Epithelial cell of prostate (primary cell): ENCODE measurements around the gene DNASE1L1.
"Not testable (repeated sequence)": the region's sequence is repeated elsewhere in the genome, so short reads cannot be mapped to it uniquely, and the experiment has no call there.

Source experiments
- DNase-seq: peaks from one replicate; pipeline ENCODE4 v3.0.0-alpha.2; 2011; ENCODE audit warnings: low read depth, low spot score
- H3K27ac ChIP-seq: fragments of 450-650 bp; 2 replicates; pipeline ENCODE4 v1.5.1; 2017; ENCODE audit warnings: mild to moderate bottlenecking

DNASE1L1 gene

DNA sequence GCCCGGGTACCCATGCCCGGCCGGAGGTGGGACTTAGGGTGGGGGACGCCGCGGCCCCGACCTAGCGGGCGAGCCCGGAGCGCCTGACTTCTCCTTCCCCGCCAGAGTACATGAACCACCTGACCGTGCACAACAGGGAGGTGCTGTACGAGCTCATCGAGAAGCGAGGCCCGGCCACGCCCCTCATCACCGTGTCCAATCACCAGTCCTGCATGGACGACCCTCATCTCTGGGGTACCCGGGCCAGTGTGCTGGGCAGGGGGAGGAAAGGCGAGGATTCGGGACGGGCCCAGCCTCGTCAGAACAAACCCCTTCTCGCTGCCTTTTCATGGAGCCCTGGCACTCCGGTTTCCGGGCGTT, 2.9 kb upstream of the DNASE1L1 start:
- H3K27ac ChIP-seq, result peak overlapping the region; percentile 84
- no peak for DNase-seq

DNA sequence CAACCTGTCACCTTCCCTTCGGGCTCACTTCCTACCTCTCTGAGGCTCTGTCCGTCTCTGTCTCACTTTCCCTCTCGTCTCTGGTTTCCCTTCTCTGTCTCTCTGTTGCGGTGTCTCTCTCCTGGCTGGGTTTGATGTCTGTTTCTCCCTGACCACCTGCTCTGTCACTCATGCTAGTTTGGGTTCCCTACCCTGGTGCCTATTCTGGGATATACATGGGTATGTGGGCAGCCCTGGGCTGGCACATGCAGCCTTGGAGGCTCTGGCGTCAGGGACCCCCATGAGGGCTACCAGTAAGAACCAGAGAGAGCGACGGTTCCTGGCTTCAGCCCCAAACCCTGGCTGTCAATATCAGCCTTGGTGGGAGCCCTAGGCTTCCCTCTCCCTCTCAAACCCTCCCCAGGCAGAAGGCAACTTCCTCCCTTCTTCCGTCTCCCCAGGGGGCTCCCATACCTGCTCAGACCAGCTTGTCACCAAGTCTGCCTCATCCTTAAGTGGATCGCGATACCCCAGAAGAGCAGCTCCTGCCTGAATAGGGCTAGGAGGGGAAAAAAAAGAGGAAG, 314 bp downstream of the DNASE1L1 start:
- peak overlapping the region; percentile 84 for H3K27ac ChIP-seq
- DNase-seq, result no peak

DNA sequence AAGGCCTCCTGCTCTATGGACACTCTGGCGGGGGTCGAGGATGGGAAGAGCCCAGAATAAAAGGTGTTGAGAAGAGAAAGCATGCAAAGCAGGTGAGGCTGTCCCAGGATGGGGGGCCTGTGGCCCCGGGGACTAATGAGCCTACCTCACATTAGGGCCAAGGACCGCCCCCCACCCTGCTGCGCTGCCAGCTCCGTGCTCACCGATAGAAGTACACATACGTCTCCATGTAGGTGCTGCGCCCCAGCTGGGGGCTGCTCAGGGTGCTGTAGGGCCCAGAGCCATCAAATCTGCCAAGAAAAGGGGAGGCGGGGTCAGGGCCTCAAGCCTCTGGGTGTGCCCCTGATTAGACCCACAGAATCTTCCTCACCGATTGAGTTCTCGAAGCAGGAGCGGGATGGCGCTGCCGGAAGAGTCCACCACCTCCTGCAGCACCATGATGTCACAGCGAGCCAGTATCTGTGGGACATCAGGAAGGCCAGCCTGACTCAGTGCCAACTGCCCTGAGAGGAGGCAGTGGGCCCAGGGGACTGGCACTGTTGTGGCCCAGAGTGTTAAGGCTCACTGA, 4.3 kb downstream of the DNASE1L1 start:
- no peak overlapping the region for H3K27ac ChIP-seq
- DNase-seq, result no peak

DNA sequence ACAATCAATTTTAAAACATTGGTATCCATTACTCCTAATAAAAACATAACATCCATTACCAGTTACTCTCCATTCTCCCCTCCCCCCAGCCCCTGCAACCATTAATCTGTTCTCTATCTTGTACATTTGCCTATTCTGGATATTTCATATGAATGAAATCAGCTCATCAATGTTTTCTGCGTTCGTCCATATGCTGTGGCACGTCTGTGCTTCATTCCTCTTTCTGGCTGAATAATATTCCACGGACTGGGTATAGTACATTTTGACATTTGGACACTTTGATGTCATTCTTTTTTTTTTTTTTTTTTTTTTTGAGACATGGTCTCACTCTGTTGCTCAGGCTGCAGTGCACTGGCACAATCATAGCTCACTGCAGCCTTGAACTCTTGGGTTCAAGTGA, 5.2 kb downstream of the DNASE1L1 start:
- no peak overlapping the region for H3K27ac ChIP-seq
- DNase-seq, result no peak

DNA sequence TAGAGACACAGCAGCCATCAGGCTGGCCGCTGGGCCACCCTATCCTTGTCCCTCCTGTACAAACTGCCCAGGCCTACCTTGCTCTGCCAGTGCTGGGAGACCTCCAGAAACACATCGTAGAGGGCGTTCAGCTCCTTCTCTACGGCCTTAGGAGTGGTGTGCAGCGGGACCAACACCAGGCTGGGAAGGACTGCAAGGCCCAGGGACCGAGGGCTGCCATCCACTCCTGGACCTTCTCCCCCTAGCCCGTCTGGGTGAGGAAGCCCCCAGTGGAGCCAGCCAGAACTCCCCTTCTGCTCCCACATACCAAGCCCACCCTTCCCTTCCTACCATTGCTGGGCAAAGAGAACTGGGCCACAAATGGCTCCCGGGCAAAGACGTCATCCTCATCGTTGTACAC, 5.9 kb downstream of the DNASE1L1 start:
- no peak for DNase-seq
- no peak overlapping the region for H3K27ac ChIP-seq

DNA sequence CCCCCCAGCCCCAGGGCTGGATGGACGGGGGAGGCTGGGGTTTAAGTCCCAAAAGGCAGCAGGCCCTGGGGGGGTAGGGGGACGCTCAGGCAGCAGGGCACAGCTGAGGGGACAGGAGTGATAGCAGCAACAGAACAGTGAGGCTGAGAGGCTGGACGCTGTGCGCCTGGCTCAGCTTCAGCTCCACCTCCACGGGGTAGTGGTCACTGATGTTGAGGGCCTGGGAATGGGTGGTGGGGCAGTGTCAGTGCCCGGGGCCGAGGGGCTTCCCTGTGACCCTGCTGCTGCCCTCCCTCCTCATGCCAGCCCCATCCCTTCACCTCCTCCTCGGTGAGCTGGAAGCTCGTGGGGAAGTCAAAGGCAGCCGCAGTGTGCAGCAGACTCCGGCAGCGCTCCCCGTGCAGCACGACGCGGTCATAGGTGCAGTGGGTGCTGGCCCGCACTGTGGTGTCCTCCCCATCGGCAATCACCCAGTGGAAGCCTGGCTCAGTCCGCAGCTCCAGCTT, 6.4 kb downstream of the DNASE1L1 start:
- no peak for DNase-seq
- peak overlapping the region; percentile 94 for H3K27ac ChIP-seq

DNA sequence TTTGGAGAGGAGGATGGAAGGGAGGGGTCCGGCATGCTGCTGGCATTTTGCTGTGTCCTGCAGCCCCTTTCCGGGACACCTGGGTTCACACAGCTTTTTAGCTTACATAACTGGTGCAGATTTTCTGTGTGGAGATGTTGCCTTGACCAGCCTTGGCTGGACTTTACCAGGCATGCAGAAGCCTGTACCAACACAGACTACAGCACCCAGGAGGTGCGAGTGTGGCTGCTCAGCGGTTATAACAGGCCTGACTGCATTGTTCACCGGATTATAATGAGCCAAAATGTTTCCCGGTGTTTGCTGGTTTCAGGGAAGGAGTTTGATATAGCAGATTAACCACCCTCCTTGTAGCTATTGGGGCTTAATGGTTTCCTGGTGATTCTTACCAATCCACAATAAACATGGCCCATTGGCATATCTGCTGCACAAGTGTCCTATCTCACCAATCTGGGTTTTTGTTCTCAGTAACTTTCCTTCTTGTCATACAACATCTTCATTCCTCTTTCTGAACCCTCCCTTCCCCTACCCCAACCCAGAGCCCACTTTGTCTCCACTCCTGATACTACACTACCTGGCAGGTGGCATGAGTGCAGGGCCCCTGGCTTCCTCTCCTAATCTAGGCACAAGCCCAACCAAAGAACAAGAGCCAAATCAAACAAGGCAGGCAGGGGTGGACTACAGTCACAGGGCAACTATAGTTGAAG, 7.0 kb downstream of the DNASE1L1 start:
- no peak for DNase-seq

DNA sequence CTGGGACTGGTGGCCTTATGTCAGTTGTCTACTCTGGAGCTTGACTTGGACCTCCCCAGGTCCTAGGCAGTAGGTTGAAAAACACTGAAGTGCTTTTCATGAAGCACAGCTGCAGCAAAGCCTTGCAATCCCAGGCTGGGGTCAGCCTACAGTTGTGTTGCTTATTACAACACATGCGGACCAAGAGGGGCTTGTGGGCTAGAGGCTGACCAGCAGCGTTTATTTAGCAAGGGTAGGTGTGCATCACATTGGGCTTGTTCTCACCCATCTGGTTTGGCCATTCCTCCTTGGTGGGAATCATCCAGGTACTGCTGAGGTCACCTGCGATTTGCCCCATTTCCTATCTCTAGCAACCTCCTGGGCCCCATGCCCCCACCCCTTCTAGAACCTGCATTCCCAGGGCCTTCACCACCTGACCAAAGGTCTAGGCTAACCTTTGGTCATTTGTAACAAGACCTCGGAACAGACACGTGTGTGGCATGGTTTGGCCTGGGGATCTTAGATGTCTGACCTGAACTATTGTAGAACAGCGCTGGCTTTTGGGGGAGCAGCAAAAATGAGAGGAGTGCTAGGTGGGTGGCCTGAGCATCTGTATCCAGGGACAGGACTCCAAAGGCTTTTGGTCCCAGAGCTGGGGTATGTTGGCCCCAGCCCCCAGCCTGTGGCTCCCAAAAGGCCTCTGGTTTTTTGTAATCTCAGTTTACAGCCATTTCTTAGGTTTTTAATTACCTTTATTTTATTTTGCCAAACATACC, 7.8 kb downstream of the DNASE1L1 start:
- H3K27ac ChIP-seq, result peak overlapping the region; percentile 94
- DNase-seq, result no peak

More for the DNA sequence above, 7.0 kb downstream of the DNASE1L1 start:
- peak overlapping the region; percentile 94 for H3K27ac ChIP-seq

DNA sequence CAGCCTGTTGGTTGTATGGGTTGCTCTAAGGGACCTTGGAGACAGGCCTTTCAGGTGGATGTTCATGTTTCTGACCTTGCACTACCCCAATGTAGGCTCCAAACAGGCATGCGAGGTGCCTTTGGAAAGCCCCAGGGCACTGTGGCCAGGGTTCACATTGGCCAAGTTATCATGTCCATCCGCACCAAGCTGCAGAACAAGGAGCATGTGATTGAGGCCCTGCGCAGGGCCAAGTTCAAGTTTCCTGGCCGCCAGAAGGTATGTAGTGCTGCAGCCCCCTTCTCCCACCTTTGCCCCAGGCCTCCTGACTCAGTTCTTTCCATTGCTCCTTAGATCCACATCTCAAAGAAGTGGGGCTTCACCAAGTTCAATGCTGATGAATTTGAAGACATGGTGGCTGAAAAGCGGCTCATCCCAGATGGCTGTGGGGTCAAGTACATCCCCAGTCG, 8.7 kb downstream of the DNASE1L1 start:
- peak overlapping the region; percentile 94 for H3K27ac ChIP-seq
- DNase-seq, result not testable (repeated sequence)

DNA sequence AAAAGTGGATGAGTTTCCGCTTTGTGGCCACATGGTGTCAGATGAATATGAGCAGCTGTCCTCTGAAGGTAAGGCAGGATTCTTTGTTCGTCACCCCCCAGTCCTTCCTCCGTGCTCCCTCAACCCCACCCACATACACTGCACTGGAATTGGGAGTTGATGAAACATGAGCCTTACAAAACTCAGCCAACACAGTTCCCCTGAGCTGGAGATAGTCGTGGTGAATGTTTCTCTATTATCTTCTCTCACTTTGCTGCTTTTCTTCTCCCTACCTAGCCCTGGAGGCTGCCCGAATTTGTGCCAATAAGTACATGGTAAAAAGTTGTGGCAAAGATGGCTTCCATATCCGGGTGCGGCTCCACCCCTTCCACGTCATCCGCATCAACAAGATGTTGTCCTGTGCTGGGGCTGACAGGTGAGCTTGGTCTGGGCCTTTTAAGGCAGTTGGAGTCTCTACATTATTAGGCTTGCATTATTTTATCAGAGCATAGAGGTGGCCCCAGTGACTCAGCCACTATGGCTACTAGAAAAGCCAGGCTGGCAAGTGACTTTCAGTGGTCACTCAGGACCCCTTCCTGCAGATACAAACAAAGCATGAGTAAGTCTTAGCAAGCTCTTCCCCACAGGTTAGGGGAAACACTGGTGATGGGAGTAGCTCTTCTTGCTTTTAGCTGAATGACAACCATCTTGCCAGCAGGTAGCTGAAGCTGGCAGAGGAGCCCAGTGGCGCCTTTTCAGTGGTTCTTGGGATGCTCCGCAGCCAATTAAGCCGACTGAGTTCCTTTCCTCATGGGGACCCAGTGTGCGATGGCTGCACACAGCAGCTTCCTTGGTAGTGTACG, 9.3 kb downstream of the DNASE1L1 start:
- DNase-seq, result no peak
- peak overlapping the region; percentile 94 for H3K27ac ChIP-seq

DNA sequence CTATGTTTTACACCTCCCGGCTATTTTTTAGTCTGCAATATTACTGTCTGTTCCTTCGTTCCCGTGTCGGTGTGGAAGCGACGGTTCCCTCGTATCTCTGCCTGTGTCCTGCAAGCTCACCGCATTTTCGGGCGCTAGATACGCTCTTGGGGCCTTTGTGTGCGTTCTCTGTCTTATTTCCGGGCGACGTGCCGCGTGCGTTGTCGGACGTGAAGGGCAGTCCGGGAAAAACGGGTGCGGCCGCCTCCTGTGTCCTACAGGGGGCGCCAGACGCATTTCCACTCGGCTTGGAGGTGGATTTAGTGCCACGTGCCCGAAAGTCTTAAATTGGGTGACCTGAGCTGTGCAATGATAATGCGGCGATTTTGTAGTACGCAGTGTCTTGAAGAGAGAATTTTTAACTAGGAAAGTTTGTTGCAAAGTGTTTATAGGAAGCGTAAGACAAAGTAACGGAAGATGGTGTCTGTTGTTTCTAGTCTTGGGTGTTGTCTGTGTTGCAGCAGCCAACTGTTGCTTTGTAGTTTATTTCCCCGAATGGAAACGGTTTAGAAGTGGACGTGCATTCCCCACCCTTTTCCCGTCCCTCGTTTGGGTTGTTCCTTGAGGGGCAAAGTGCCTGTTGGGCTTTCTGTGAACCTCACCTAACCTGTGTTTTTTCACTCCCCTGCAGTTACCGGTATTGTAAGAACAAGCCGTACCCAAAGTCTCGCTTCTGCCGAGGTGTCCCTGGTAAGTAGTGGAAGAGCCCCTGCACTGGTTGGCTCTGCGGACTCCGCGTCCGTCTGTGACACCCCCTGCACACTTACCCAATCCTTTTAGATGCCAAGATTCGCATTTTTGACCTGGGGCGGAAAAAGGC, 10.2 kb downstream of the DNASE1L1 start:
- peak overlapping the region; percentile 94 for H3K27ac ChIP-seq
- DNase-seq, result no peak

DNA sequence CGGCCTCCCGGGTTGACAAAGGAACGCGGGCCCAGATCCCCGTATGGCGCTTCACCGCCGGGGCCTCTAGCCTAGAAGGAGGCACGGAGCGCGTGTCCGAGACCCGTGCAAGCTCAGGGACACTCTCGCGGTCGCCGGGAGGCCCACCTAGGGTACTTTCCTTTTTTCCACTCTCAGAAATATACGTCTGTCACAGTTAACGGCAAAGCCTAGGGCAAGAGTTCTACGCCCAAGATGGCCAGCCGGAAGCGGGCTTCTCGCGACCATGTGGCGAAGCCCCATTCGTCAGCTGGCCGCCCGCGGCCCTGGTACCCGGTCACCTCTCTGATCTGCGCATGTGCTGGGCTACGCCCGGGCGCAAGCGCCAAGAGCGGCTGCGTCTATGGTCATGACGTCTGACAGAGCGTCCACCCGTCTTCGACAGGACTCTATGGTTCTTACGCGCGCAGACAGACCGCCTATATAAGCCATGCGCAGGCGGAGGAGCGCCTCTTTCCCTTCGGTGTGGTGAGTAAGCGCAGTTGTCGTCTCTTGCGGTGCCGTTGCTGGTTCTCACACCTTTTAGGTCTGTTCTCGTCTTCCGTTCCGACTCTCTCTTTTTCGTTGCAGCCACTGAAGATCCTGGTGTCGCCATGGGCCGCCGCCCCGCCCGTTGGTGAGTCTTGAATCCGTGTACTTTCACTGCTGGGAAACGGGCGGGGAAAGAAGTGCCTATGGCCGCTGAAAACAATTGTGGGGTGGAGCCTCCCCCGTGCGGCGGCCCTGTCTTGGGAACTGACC, 11.0 kb downstream of the DNASE1L1 start, which contains the start of gene RPL10:
Gene RPL10, plus strand, starts transcription at position 490 of the 780 bp plus-strand sequence. Its CDS starts 143 bp downstream, at position 633.
- peak within 1 kb of the TSS; percentile 94 for H3K27ac ChIP-seq
- peak; percentile 88 for DNase-seq

DNA sequence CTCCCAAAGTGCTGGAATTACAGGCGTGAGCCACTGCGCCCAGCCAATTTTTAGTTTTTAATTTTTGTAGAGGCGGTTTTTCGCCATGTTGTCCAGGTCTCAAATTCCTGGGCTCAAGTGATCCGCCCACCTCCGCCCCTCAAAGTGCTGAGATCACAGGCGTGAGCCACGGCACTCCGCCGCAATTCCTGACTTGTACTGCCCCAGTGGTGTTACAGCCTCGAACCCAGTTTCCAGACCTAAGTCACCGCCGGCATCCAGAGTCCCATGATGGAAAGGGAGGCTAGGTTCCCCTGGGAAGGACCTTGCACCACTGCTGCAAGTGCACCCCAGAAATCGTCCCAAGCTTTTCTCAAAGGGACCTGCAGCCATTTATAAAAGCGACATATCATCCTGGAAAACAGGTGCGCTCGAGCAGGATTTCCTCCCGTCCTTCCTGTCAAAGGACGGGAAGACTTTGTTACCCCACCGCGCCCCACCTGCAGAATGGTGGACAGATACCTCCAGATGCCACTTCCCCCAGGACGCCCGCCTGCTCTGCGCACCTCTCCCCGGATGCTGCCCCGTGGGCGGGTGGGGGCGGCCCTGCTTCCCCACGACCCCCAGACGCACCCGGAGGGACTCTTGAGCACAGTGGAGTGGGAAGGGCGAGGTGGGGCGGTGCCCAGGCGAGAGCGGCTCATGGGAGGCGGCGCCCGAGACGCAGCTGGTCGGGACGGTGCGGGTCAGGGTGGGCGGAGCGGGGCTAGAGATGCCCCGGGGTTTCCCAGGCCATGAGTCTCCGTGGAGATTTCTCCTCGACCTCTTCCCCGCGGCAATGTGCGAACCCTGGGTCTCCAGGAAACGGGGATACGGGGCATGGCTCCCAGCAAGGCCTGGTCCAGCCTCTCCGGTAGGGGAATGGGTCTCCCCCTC, 11.8 kb downstream of the DNASE1L1 start:
- H3K27ac ChIP-seq, result peak overlapping the region; percentile 94
- DNase-seq, result no peak

DNA sequence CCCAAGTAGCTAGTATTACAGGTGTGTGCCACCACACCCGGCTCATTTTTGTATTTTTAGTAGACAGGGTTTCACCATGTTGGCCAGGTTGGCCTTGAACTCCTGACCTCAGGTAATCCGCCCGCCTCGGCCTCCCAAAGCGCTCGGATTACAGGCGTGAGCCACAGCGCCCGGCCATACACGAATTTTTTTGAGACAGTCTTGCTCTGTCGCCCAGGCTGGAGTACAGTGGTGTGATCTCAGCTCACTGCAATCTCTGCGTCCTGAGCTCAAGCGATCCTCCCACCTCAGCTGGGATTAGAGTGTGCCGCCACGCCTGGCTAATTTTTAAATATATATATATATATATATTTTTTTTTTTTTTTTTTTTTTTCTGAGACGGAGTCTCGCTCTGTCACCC, 12.7 kb downstream of the DNASE1L1 start:
- H3K27ac ChIP-seq, result peak overlapping the region; percentile 94
- not testable (repeated sequence) for DNase-seq

DNA sequence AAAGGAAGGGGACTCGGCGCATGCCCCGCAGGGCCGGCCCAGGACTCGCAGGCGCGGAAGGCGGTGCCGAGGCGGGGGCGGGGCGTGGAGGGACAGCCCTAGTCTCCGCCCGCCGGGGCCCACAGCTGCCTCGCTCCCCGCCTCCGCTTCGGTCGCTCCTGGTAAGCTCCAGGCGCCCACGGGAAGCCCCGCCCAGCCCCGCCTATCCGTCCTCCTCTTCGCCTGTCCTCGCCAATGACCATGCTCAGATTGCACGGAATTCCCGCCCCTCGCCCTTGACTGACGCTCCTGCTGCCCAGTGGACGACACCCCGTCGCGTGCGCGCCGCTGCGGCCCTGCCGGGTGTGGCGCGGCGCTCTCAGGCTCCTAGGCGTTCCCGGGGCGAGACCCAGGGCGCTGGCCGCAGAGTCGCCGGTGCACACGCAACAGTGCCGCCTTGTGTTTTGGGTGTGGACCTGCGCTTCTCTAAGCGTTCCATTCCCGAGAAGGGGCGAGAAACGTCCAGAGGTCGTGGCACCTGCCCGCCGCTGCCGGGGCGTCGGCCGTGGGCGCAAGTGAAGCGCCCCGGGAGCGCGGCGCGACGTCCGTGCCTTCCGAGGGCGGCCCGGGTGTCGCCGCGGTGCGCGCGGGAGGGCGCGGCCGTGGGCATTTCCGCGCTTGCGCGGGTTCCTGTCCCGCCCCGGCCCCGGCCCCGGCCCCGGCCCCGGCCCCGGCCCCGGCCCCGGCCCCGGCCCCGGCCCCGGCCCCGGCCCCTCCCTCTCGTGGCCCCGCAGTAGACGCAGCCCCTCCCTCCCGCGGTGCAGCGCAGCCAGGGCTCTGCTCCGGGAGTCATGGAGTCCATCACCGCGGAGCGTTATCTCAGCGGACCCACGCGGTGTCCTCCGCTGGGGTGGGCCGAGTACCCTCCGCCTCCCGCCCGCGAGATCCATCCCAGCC, 19.0 kb downstream of the DNASE1L1 start:
- not testable (repeated sequence) for DNase-seq, H3K27ac ChIP-seq

DNA sequence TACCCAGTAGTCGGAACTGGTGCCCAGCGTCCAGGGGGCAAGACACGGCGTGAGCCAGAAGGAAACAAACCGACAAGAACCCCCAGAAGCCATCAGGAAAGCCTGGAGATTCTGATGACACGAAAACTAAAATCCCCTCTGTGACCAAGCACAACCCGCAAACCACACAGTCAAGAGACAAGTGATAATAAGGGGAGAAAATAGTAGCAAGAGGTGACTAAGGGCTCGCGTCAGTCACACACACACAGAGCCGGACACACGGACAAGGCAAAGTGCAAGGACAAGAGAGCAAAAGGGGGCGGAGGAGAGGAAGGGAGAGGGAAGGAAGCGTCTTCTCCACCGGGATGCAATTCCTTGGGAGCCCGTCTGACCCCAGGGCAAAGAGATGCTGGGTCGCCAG, 20.4 kb downstream of the DNASE1L1 start:
- not testable (repeated sequence) for H3K27ac ChIP-seq, DNase-seq
